GM12878 (cell line): ENCODE data around the gene LYRM4. TPM values are rescaled to one million over a fixed set of nuclear protein-coding genes. Genes with fewer than 3 reads are reported as not detected.

Experiments
- ATAC-seq: fragments of 200-7000 bp; cut with Tn5 transposase; 3 replicates; pipeline ENCODE4 v1.9.1; 2020; ENCODE audit warnings: mild to moderate bottlenecking, moderate library complexity
- BruUV-seq: library from RNA; stranded (reverse); fragments of 400-500 nt; replicated peaks from 2 replicates; lab custom pipeline; 2021; lab: Mats Ljungman, UMichigan
- CTCF ChIA-PET: fragments of 300-600 bp; sonication (Branson Sonifier 250); formaldehyde crosslinking; extraction: SDS; loops from one replicate; lab custom pipeline; 2021; ENCODE audit warnings: inconsistent platforms; lab: Yijun Ruan, JAX
- POLR2A ChIA-PET: fragments of 350-600 bp; formaldehyde crosslinking; extraction: SDS; loops from one replicate; lab custom pipeline; 2021; ENCODE audit warnings: inconsistent platforms; lab: Charles Lee
- RAD21 ChIA-PET: fragments of 300-600 bp; sonication (Branson Sonifier 250); formaldehyde crosslinking; loops from one replicate; lab custom pipeline; 2023; ENCODE audit warnings: antibody characterized with exemption; ENCODE audit not compliant: unreplicated experiment; lab: Charles Lee
- SMC1A ChIA-PET: fragments of 300-600 bp; sonication (Branson Sonifier 250); formaldehyde crosslinking; loops from one replicate; lab custom pipeline; 2023; ENCODE audit not compliant: unreplicated experiment, uncharacterized antibody; lab: Charles Lee
- DNase-seq: peaks from one replicate; pipeline ENCODE4 v3.0.0-alpha.2; 2011; ENCODE audit warnings: low read depth, low spot score
- FAIRE-seq: peaks from 3 replicates; lab custom pipeline; 2011; peaks lifted over from hg19 to GRCh38; lab: Jason Lieb, UNC
- H2AFZ ChIP-seq: 2 replicates; pipeline ENCODE4 v1.6.0; 2011; ENCODE audit warnings: low read depth, low read length, control low read depth; ENCODE audit not compliant: control insufficient read depth
- H3K27ac ChIP-seq: 2 replicates; pipeline ENCODE4 v1.5.1; 2011; ENCODE audit warnings: control low read depth; ENCODE audit not compliant: control insufficient read depth, insufficient read depth
- H3K27me3 ChIP-seq, 2 experiments: replicated peaks in 1 of 2; 2 replicates each; pipeline versions ENCODE4 v1.6.0 to v1.6.1; 2011; ENCODE audit warnings: low read length in 1 of 2; ENCODE audit not compliant: control insufficient read depth in 2 of 2, insufficient read depth in 2 of 2
- H3K36me3 ChIP-seq, 2 experiments: 2 replicates each; pipeline ENCODE4 v1.5.1; 2011; ENCODE audit warnings: low read length in 1 of 2; ENCODE audit not compliant: control insufficient read depth in 2 of 2, insufficient read depth in 2 of 2
- H3K4me1 ChIP-seq: 2 replicates; pipeline ENCODE4 v1.6.1; 2011; ENCODE audit warnings: mild to moderate bottlenecking, low read length, moderate library complexity, mixed read lengths; ENCODE audit not compliant: control insufficient read depth, insufficient read depth
- H3K4me2 ChIP-seq: 2 replicates; pipeline ENCODE4 v1.6.0; 2011; ENCODE audit warnings: control low read depth; ENCODE audit not compliant: control insufficient read depth, insufficient read depth
- H3K4me3 ChIP-seq: fragments of 200-600 bp; sonication (generic); 2 replicates; pipeline ENCODE4 v1.5.1; 2016
- H3K79me2 ChIP-seq: 2 replicates; pipeline ENCODE4 v1.6.0; 2011; ENCODE audit warnings: low read length; ENCODE audit not compliant: control insufficient read depth, insufficient read depth
- H3K9ac ChIP-seq: 2 replicates; pipeline ENCODE4 v1.8.0; 2011; ENCODE audit warnings: low read length, control low read depth, mixed read lengths; ENCODE audit not compliant: control insufficient read depth, insufficient read depth
- H3K9me3 ChIP-seq: replicated peaks from 3 replicates; pipeline ENCODE4 v1.5.1; 2011; ENCODE audit warnings: mild to moderate bottlenecking, low read length; ENCODE audit not compliant: control insufficient read depth, insufficient read depth
- H4K20me1 ChIP-seq: 2 replicates; pipeline ENCODE4 v1.6.0; 2011; ENCODE audit not compliant: control insufficient read depth, insufficient read depth
- BMI1 ChIP-seq: fragments of 450-650 bp; IDR thresholded peaks from 2 replicates; pipeline ENCODE4 v1.6.1; 2016; ENCODE audit warnings: mild to moderate bottlenecking, moderate library complexity, borderline replicate concordance
- CBX5 ChIP-seq: sonication (generic); IDR thresholded peaks from 2 replicates; pipeline ENCODE4 v1.6.1; 2016; ENCODE audit warnings: low read depth, moderate library complexity, mild to moderate bottlenecking, inconsistent platforms
- CHD2 ChIP-seq: IDR thresholded peaks from 2 replicates; pipeline ENCODE4 v1.6.1; 2011; ENCODE audit warnings: low read depth, low read length, improper control_type of control experiment, borderline replicate concordance
- CHD4 ChIP-seq: fragments of 200-600 bp; sonication (generic); IDR thresholded peaks from 2 replicates; pipeline ENCODE4 v1.6.1; 2016; ENCODE audit warnings: mild to moderate bottlenecking
- CREM ChIP-seq: IDR thresholded peaks from 2 replicates; pipeline ENCODE4 v1.6.1; 2014; ENCODE audit warnings: antibody characterized with exemption, low read depth
- GATAD2B ChIP-seq: fragments of 450-650 bp; conservative IDR thresholded peaks from 2 replicates; pipeline ENCODE4 v1.6.1; 2017; ENCODE audit warnings: low read depth, mild to moderate bottlenecking, moderate library complexity
- IRF4 ChIP-seq: IDR thresholded peaks from 2 replicates; pipeline ENCODE4 v1.6.1; 2011; ENCODE audit warnings: low read depth, low read length
- MEF2A ChIP-seq: IDR thresholded peaks from 2 replicates; pipeline ENCODE4 v1.6.1; 2011; ENCODE audit warnings: low read depth, mild to moderate bottlenecking, low read length, moderate library complexity; ENCODE audit not compliant: insufficient read depth
- MYC ChIP-seq: IDR thresholded peaks from 2 replicates; pipeline ENCODE4 v1.6.1; 2011; ENCODE audit warnings: mild to moderate bottlenecking, low read length, moderate library complexity, inconsistent platforms; ENCODE audit not compliant: insufficient read depth, insufficient replicate concordance, insufficient read length, severe bottlenecking
- NBN ChIP-seq: fragments of 450-650 bp; IDR thresholded peaks from 2 replicates; pipeline ENCODE4 v1.6.1; 2016
- POU2F2 ChIP-seq: IDR thresholded peaks from 3 replicates; pipeline ENCODE4 v1.6.1; 2011; ENCODE audit warnings: low read depth, mild to moderate bottlenecking, low read length, borderline replicate concordance
- SIN3A ChIP-seq: IDR thresholded peaks from 2 replicates; pipeline ENCODE4 v1.6.1; 2012; ENCODE audit warnings: low read depth, low read length, improper control_type of control experiment
- TARDBP ChIP-seq: IDR thresholded peaks from 2 replicates; pipeline ENCODE4 v1.6.1; 2016; ENCODE audit warnings: borderline replicate concordance
- TCF7 ChIP-seq: IDR thresholded peaks from 2 replicates; pipeline ENCODE4 v1.6.1; 2014; ENCODE audit warnings: antibody characterized with exemption, borderline replicate concordance
- ZNF274 ChIP-seq: IDR thresholded peaks from one replicate; pipeline ENCODE4 v1.8.0; 2011; ENCODE audit not compliant: insufficient read length, insufficient read depth
- WGBS: methylation state at CpG from one replicate; pipeline ENCODE4 v1.1.6; 2016; ENCODE audit warnings: low lambda C conversion rate; ENCODE audit not compliant: insufficient replicate concordance, insufficient coverage; ENCODE audit errors: missing lambda C conversion rate; 5-methylcytosine and 5-hydroxymethylcytosine counted together
- in situ Hi-C: fragments of 300-500 bp; cut with MboI; formaldehyde crosslinking; loops from 9 replicates; pipeline ENCODE4 v1.14.3; 2018; ENCODE audit warnings: mixed read lengths
- intact Hi-C: fragments of 100-400 bp; cut with micrococcal nuclease; formaldehyde crosslinking; loops from one replicate; pipeline ENCODE4 v1.14.2; 2022; ENCODE audit not compliant: unreplicated experiment
- polyA plus RNA-seq, 11 experiments: library from polyadenylated mRNA; depleted of rRNA in 4 of 11; unstranded in 6 of 11; stranded (reverse) in 5 of 11; fragments of >200 nt; fragmentation: Nextera tagmentation in 4 of 11; fragmentation: Illumina TruSeq in 1 of 11; extraction: Ambion mirVana in 4 of 11; extraction: Trizol in 1 of 11; gene quantifications; 1 replicate in 1 of 11; 2 replicates in 10 of 11; pipeline versions ENCODE4 v1.2.1 to v1.2.3, GENCODE V29; 2011 to 2016; ENCODE audit warnings: inconsistent platforms in 2 of 11, missing spikeins in 2 of 11, low read depth in 1 of 11
- total RNA-seq, 4 experiments: library from RNA; depleted of rRNA in 3 of 4; stranded (reverse); fragments of >200 nt in 3 of 4; fragmentation: Illumina TruSeq in 1 of 4; extraction: Trizol in 1 of 4; gene quantifications; 2 replicates each; pipeline versions ENCODE4 v1.2.1 to v1.2.3, GENCODE V29; 2013 to 2021
- TF ChIP-seq, protein P1 (sequence below): IDR thresholded peaks from 2 replicates; pipeline ENCODE4 v1.6.1; 2011; ENCODE audit warnings: low read depth, mild to moderate bottlenecking, low read length, moderate library complexity, borderline replicate concordance; ENCODE audit errors: extremely low read depth
- TF ChIP-seq, protein P2 (sequence below): IDR thresholded peaks from 2 replicates; pipeline ENCODE4 v1.6.1; 2012; ENCODE audit warnings: improper control_type of control experiment, low read depth, low read length; ENCODE audit not compliant: insufficient replicate concordance
- TF ChIP-seq, protein P3 (sequence below): fragments of 450-650 bp; conservative IDR thresholded peaks from 2 replicates; pipeline ENCODE4 v1.6.1; 2017; ENCODE audit warnings: mild to moderate bottlenecking, moderate library complexity

Gene LYRM4
- total and polyA plus RNA-seq, 10 of the 15 experiments (the other 5 are each of a cell fraction or from before 2014, with no cell fraction given): 32.7 to 66.8 (median 44.0) TPM

DNA sequence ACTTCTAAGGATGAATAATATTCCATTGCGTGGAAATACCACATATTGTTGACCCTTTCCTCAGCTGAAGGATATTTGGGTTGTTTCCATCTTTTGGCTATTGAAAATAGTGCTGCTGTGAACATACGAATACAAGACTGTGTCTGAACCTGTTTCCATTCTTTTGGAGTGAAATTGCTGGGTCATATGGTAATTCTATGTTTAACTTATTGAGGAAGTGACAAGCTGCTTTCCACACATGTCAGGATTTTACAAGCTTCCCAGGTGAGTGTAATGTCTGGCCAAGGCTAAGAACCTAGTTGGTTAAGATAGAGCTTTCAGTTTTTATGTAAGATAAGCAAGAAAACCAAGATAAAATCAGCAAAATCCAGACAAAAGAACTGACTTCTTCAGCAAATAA, 126.8 kb downstream of the LYRM4 start:
- Histone ChIP-seq H3K9me3 (no peaks in the 10 kb centered on the region), H3K4me1 (peaks cover 11% of the 10 kb centered on the region), H2AFZ (no peak overlapping the region), H3K4me2 (no peak overlapping the region), H3K27me3 (no peaks in the 10 kb centered on the region), H3K79me2 (no peaks in the 10 kb centered on the region), H4K20me1 (no peaks in the 10 kb centered on the region), H3K9ac (no peak overlapping the region), H3K36me3 (no peaks in the 10 kb centered on the region; a peak in 1 of 4 replicates), H3K4me3 (no peak overlapping the region), H3K27ac (no peak overlapping the region)
- ChIA-PET CTCF (interaction anchor here (0.6 to 1.1 kb wide), 6 partner anchors 10 to 825 kb away, joined by 3 to 16 read pairs (median 3); no protein-coding TSS in a partner anchor), RAD21 (interaction anchor here (0.9 kb wide), 1 partner anchor 10 kb away, joined by 3 read pairs; no protein-coding TSS in a partner anchor), SMC1A (interaction anchor here (1.0 to 1.2 kb wide), 2 partner anchors 10 to 168 kb away, joined by 3 to 4 read pairs; no protein-coding TSS in a partner anchor), POLR2A (no interaction called here)
- no peak for DNase-seq
- WGBS: 96% methylated on average over 2 of the region's 2 CpGs
- TF ChIP-seq CHD4: no peak
- no peak for TF ChIP-seq POU2F2
- no peak for TF ChIP-seq TCF7
- TF ChIP-seq, protein P1, sequence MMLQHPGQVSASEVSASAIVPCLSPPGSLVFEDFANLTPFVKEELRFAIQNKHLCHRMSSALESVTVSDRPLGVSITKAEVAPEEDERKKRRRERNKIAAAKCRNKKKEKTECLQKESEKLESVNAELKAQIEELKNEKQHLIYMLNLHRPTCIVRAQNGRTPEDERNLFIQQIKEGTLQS: no peak
- TF ChIP-seq IRF4: no peak
- TF ChIP-seq, protein P2, sequence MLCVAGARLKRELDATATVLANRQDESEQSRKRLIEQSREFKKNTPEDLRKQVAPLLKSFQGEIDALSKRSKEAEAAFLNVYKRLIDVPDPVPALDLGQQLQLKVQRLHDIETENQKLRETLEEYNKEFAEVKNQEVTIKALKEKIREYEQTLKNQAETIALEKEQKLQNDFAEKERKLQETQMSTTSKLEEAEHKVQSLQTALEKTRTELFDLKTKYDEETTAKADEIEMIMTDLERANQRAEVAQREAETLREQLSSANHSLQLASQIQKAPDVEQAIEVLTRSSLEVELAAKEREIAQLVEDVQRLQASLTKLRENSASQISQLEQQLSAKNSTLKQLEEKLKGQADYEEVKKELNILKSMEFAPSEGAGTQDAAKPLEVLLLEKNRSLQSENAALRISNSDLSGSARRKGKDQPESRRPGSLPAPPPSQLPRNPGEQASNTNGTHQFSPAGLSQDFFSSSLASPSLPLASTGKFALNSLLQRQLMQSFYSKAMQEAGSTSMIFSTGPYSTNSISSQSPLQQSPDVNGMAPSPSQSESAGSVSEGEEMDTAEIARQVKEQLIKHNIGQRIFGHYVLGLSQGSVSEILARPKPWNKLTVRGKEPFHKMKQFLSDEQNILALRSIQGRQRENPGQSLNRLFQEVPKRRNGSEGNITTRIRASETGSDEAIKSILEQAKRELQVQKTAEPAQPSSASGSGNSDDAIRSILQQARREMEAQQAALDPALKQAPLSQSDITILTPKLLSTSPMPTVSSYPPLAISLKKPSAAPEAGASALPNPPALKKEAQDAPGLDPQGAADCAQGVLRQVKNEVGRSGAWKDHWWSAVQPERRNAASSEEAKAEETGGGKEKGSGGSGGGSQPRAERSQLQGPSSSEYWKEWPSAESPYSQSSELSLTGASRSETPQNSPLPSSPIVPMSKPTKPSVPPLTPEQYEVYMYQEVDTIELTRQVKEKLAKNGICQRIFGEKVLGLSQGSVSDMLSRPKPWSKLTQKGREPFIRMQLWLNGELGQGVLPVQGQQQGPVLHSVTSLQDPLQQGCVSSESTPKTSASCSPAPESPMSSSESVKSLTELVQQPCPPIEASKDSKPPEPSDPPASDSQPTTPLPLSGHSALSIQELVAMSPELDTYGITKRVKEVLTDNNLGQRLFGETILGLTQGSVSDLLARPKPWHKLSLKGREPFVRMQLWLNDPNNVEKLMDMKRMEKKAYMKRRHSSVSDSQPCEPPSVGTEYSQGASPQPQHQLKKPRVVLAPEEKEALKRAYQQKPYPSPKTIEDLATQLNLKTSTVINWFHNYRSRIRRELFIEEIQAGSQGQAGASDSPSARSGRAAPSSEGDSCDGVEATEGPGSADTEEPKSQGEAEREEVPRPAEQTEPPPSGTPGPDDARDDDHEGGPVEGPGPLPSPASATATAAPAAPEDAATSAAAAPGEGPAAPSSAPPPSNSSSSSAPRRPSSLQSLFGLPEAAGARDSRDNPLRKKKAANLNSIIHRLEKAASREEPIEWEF: no peak
- no peak for TF ChIP-seq MEF2A
- no peak for TF ChIP-seq ZNF274
- no peak for TF ChIP-seq BMI1
- TF ChIP-seq MYC: no peak
- TF ChIP-seq CREM: no peak
- TF ChIP-seq CHD2: no peak
- TF ChIP-seq, protein P3, sequence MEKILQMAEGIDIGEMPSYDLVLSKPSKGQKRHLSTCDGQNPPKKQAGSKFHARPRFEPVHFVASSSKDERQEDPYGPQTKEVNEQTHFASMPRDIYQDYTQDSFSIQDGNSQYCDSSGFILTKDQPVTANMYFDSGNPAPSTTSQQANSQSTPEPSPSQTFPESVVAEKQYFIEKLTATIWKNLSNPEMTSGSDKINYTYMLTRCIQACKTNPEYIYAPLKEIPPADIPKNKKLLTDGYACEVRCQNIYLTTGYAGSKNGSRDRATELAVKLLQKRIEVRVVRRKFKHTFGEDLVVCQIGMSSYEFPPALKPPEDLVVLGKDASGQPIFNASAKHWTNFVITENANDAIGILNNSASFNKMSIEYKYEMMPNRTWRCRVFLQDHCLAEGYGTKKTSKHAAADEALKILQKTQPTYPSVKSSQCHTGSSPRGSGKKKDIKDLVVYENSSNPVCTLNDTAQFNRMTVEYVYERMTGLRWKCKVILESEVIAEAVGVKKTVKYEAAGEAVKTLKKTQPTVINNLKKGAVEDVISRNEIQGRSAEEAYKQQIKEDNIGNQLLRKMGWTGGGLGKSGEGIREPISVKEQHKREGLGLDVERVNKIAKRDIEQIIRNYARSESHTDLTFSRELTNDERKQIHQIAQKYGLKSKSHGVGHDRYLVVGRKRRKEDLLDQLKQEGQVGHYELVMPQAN: no peak
- TF ChIP-seq GATAD2B: no peak
- TF ChIP-seq SIN3A: no peak
- TF ChIP-seq TARDBP: no peak
- no peak for TF ChIP-seq NBN
- no peak for TF ChIP-seq CBX5
- no TSS peak for BruUV-seq
- ATAC-seq: no peak
- FAIRE-seq: peak; percentile 59
- in situ Hi-C loops (no loop called here), intact Hi-C loops (loop anchor here (5.0 kb wide), 1 partner anchor 77 kb away; no protein-coding TSS in a partner anchor)
